Raji (cell line): Measurements from ENCODE around the gene LMBR1L.

Experiments used
- POLR2A ChIP-seq: IDR thresholded peaks from 2 replicates; pipeline ENCODE4 v1.6.1; 2011; ENCODE audit warnings: low read depth, low read length, control low read depth; ENCODE audit not compliant: insufficient read depth

LMBR1L gene

GRCh38 chr12:49092816-49093406, 17.7 kb downstream of the LMBR1L start:
- no peak for TF ChIP-seq POLR2A

GRCh38 chr12:49092086-49092815, 18.4 kb downstream of the LMBR1L start:
- no peak for TF ChIP-seq POLR2A

- no peak for TF ChIP-seq POLR2A
Measured at GRCh38 chr12:49091836-49092085, 18.9 kb downstream of the LMBR1L start.

- no peak for TF ChIP-seq POLR2A
Measured at GRCh38 chr12:49091056-49091835, 19.4 kb downstream of the LMBR1L start.

GRCh38 chr12:49089821-49090773, 20.6 kb downstream of the LMBR1L start:
- no peak for TF ChIP-seq POLR2A

- TF ChIP-seq POLR2A = no peak
Measured at GRCh38 chr12:49088932-49089330, 21.7 kb downstream of the LMBR1L start.

- peak; percentile 51; the same call in 1 of the 2 replicates for TF ChIP-seq POLR2A
Measured at GRCh38 chr12:49088150-49088931, 22.3 kb downstream of the LMBR1L start.

- no peak for TF ChIP-seq POLR2A
Measured at GRCh38 chr12:49086116-49086515, 24.5 kb downstream of the LMBR1L start.

- TF ChIP-seq POLR2A = no peak
Measured at GRCh38 chr12:49084438-49084837, 26.2 kb downstream of the LMBR1L start.

- TF ChIP-seq POLR2A = no peak
Measured at GRCh38 chr12:49079793-49080192, 30.9 kb downstream of the LMBR1L start.

GRCh38 chr12:49070971-49071370, 39.7 kb downstream of the LMBR1L start:
- no peak for TF ChIP-seq POLR2A

GRCh38 chr12:49069507-49070346, 40.9 kb downstream of the LMBR1L start, which contains the start of gene RHEBL1:
TSS of gene RHEBL1 (minus strand) at chr12:49069979. CDS start at chr12:49069785, 194 bp downstream.
- TF ChIP-seq POLR2A = peak; percentile 55

- no peak for TF ChIP-seq POLR2A
Measured at GRCh38 chr12:49068879-49069506, 41.7 kb downstream of the LMBR1L start.

- TF ChIP-seq POLR2A = no peak
Measured at GRCh38 chr12:49066120-49066519, 44.5 kb downstream of the LMBR1L start.
